CD4-positive, alpha-beta T cell treated with Interleukin-15 for 4 hours (primary cell): ENCODE measurements around the gene UBE3D.

Experiments
- DNase-seq: peaks from one replicate; pipeline ENCODE4 v3.0.0-alpha.2; 2020; ENCODE audit warnings: low spot score

Gene UBE3D, protein sequence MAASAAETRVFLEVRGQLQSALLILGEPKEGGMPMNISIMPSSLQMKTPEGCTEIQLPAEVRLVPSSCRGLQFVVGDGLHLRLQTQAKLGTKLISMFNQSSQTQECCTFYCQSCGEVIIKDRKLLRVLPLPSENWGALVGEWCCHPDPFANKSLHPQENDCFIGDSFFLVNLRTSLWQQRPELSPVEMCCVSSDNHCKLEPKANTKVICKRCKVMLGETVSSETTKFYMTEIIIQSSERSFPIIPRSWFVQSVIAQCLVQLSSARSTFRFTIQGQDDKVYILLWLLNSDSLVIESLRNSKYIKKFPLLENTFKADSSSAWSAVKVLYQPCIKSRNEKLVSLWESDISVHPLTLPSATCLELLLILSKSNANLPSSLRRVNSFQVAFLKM

GRCh38 chr6:83065511-83066192 lies at the start of gene UBE3D:
TSS of gene UBE3D (minus strand) at chr6:83065841. CDS start at chr6:83065718, 123 bp downstream.
- DNase-seq = peak; percentile 91

DNA sequence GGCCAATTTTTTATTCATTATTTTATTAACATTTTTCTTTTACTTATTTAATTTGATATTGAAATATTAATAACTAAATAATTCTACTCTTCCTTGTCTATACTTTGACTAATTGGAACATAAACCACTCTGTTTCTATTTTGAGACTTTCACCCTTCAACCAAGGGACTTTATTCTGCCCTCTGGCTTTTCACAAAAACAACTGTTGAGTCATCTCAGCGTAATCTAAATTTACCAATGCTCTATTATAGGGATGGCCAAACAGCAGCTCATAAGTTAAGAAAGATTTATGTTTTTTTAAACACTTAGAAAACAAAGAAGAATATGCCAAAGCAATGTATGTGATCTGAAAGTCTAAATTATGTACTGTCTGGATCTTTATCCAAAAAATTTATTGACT lies 48.5 kb upstream of the UBE3D start:
- no peak for DNase-seq

- no peak for DNase-seq
These were observed 47.6 kb upstream of the UBE3D start for GRCh38 chr6:83113258-83113657.

DNA sequence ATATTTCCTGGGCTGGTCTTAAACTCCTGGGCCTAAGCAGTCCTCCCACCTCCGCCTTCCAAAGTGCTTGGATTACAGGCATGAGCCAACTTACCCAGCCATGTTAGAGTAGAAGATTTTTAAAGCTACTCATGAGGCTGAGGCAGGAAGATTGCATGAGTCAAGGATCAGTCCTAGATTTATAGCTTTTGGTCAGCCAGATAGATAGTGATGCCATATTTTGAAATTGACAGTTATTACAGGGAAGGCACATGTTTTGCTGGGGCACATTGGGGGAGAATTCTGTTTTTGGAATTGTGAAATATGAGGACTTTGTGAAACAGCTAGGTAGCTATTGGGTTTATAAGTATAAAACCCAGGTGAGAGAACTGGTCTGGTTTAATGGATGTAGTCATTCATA lies 42.7 kb upstream of the UBE3D start:
- no peak for DNase-seq

DNA sequence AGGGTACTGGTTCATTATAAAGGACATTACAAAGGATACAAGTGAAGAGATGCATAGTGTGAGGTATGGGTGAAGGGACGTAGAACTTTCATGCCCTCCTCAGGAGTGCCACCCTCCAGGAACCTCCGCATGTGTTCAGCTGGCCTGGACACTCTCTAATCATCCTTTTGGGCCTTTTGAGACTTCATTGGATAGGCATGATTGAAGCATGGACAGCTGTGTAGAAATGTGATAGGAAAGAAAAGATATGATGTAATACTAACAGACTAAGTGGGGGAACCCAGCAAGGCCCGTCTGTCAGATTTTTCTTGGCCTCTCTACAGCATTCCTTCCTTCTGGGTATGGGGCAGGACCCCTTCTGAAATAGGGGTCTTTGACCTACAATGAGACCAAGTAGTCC lies 32.9 kb upstream of the UBE3D start:
- no peak for DNase-seq

DNA sequence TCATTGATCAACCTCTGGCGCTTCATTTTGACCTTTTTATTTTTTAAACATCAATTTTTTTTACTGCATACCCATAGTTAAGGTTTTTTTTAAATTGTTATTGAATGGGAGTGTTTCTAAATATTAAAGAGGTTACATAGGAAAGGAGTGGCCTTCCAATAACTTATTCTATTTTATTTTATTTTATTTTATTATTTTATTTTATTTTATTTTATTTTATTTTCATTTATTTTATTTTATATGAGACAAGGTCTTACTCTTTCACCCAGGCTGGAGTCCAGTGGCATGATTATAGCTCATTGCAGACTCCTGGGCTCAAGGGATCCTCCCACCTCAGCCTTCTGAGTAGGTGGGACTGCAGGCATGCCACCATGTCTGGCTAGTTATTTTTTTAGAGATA lies 32.0 kb upstream of the UBE3D start:
- no peak for DNase-seq

DNA sequence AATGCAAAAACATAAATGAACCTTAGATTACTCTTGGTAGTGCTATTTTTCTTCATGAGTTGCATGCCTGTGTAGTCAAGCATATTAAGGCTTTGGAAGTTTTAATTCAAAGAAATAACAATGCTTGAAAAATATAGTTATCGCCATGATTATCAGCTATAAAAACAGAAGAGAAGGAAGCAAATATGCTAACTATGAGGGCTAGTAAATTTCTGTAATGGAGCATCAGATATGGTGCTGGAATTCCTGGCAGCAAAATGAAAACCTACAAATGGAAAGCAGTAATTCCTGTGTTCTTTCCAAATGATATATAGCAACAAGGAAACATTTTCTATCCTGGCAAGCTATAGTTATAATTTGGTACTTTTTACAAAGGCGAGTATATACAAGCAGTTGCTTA lies 31.6 kb upstream of the UBE3D start:
- DNase-seq = no peak

DNA sequence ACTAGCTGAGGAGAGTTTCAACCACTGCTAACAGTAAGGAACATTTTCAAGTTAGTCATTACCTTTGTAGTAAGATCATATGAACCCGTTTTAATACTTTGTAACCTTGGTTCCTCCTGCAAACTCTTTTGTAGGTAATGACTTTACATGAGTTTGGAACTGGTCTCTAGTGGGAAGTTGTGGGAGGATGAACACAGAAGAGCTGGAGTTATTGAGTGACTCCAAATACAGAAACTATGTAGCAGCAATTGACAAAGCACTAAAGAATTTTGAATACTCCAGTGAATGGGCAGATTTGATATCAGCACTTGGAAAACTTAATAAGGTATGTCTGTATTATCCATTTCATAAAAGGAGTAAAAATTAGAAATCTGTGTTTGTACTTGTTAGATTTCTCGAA lies 31.1 kb upstream of the UBE3D start:
- no peak for DNase-seq

GRCh38 chr6:83092756-83093399 lies 27.2 kb upstream of the UBE3D start:
- DNase-seq = no peak

- DNase-seq = no peak
These were observed 21.1 kb upstream of the UBE3D start for GRCh38 chr6:83086751-83087150.

GRCh38 chr6:83083476-83083875 lies 17.8 kb upstream of the UBE3D start:
- DNase-seq = no peak

DNA sequence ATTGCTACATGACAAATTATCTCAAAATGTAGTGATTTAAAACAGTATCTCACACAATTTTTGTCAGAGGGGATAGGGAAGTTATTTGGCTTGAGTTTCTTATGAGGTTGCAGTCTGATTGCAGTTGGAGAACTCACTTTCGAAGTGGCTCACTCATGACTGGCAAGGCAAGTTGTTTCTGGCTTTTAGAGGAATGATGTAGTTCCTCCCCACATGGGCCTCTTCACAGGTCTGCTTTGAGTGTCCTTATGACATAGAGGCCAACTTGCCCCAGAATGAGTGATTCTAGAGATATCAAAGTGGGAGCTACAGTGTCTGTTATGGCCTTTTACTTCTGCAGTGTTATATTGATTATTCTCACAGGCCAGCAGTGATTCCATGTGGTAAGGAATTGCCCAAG lies 8.0 kb upstream of the UBE3D start:
- DNase-seq = no peak

- no peak for DNase-seq
These were observed 7.1 kb upstream of the UBE3D start for GRCh38 chr6:83072726-83073125.

DNA sequence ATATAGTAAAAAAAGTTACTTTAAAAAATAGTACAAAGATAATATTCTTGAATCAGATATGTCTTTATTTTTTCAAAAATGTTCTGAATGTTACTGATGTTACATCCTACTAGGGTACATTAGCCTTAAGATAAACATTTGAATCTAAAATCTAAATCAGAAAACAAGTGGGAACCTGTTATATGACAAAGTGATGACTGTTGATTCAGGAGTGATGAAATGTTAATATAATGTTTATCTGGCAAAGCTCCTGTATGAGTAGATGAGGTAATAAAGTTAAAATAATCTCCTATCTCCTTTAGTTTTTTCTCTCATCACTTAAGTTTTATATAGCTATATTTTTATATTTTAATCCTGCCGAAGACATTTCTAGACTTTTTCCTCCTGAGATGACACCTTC lies 6.1 kb upstream of the UBE3D start:
- no peak for DNase-seq

GRCh38 chr6:83071023-83071422 lies 5.4 kb upstream of the UBE3D start:
- no peak for DNase-seq

GRCh38 chr6:83069633-83070032 lies 4.0 kb upstream of the UBE3D start:
- no peak for DNase-seq

DNA sequence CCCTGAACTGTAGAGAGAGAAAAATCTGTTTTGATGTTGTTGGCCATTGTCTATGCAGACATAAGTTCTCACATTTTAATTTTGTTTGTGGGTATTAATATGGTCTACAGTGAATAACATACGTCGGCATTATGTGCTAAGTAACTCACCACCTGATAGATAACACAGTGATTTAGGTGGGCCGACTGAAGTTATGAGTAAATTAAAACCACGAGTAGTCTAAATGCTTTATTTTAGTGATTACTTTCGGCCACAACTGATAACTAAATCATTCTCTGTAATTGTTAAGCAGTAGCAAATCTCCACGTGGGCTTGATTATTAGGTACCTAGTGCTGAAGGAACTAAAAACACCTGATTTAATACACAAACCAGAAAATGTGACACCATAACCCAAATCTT lies 3.0 kb upstream of the UBE3D start:
- no peak for DNase-seq

DNA sequence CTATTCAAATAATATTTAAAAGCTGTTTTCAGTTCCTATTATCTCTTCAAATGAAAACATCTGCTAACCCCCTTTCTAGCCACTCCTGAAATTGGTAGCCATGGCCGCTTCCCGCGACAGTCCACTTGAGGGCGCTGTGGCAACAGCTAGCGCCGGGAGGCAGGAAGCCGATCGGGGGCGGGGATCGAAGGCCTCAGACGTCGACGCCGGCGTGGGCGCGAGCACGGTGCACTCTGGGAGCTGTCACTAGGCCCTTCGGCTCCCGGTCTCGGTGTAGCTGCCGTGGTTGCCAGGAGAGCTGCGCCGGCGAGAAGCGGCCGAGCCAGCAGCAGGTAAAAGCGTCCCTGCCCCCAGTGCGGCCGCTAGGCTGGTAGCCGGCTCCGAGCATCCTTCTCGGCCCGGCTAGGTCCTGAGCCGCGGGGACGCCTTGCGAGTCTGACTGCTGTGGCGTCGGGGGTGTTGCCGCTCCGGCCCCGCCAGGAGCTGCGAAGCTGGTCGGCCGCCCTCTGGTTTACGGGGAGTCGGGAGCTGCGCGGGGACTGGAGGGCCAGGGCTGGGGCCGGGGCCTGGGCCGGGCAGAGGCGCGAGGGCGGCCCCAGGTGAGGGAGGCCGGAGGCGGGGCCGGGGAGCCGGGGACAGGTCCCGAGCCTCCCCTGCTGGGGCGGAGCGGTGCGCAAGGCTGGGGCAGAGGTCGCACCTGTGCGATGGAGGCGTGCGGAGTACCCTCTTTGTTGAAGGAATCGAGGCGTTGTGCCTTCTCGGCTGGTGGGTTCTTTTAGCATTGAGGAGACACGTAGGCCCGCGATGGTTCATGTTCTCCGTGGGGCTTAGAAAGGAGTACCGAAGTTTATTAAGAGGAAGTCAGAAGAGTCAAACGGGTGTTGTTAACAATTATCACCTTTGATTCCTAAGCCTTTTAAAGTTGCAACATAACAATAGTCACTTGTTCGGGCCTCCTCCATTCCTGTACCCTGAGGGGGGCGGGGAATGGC lies 2.1 kb upstream of the UBE3D start, which contains the start of gene DOP1A:
Gene DOP1A, plus strand, starts transcription at position 224 of the 992 bp plus-strand sequence. CDS start 29,307 bp downstream, outside the sequence.
- DNase-seq = peak; percentile 96

DNA sequence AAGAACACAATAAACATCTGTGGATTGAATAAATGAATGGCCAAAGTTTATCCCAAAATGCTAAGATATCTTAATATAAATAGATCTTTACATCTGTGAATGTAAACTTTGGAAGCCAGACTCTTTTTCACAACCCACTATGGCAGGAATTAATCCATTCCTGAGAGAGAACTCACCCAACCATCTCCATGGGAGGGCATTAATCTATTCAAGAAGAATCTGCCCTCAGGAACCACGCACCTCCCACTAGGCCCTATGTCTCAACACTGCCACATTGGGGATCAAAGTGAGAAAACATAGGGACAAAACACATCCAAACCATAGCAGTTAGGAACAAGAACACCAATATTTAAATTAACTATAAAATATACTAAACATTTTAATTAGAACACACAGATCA lies 3.4 kb downstream of the UBE3D start:
- no peak for DNase-seq

DNA sequence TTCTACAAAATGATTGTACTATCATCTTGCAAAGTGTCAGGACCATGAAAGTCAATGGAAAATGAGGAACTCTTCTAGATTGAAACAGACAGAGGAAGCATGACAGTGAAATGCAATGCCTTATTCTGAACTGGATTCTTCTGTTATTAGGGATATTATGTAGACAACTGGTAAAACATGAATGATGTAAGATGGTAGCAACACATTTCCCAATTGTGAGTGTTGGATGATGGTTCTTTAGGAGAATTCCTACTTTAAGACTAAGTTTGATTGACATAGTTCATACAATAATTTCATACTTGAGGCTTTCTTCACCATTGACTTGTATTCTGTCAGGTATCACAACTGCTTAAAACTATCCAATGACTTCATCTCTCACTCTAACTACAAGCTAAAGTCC lies 4.5 kb downstream of the UBE3D start:
- DNase-seq = no peak

GRCh38 chr6:83057705-83058321 lies 7.8 kb downstream of the UBE3D start:
- peak; percentile 28 for DNase-seq
